ENCODE results near the gene OR4D10. TPM values are rescaled to one million over a fixed set of nuclear protein-coding genes. Genes with fewer than 3 reads are reported as not detected.
"Not testable (repeated sequence)": the region's sequence is repeated elsewhere in the genome, so short reads cannot be mapped to it uniquely, and the experiment has no call there.

Gene OR4D10
- total RNA-seq, 1 experiment from 2014 or later: not detected

- Histone ChIP-seq H3K4me3 (ENCODE audit: insufficient read depth, low read depth, low read length) (no peak overlapping the region), H3K27me3 (ENCODE audit: control insufficient read depth, insufficient read depth, low read length) (no peaks in the 10 kb centered on the region), H3K36me3 (replicated peaks; ENCODE audit: control insufficient read depth, insufficient read depth, low read length) (no peaks in the 10 kb centered on the region)
- no peak for DNase-seq
Measured at GRCh38 chr11:59480359-59480758, 7.2 kb downstream of the OR4D10 start.

- Histone ChIP-seq H3K4me3 (ENCODE audit: insufficient read depth, low read depth, low read length) (no peak overlapping the region), H3K36me3 (replicated peaks; ENCODE audit: control insufficient read depth, insufficient read depth, low read length) (no peaks in the 10 kb centered on the region), H3K27me3 (ENCODE audit: control insufficient read depth, insufficient read depth, low read length) (no peaks in the 10 kb centered on the region)
- no peak for DNase-seq
Measured at GRCh38 chr11:59501931-59502330, 28.8 kb downstream of the OR4D10 start.

- Histone ChIP-seq H3K27me3 (ENCODE audit: control insufficient read depth, insufficient read depth, low read length) (no peaks in the 10 kb centered on the region), H3K36me3 (replicated peaks; ENCODE audit: control insufficient read depth, insufficient read depth, low read length) (no peaks in the 10 kb centered on the region), H3K4me3 (ENCODE audit: insufficient read depth, low read depth, low read length) (no peak within 1 kb of the TSS)
- DNase-seq: no peak
Measured at GRCh38 chr11:59503276-59503675, 30.2 kb downstream of the OR4D10 start, which contains the start of gene OR4D11. TSS of gene OR4D11 (plus strand) at chr11:59503576. CDS start at chr11:59503576, 0 bp downstream.

- no peaks in the 10 kb centered on the region for H3K27me3 ChIP-seq (ENCODE audit: control insufficient read depth, insufficient read depth, low read length)
- H3K4me3 ChIP-seq (ENCODE audit: insufficient read depth, low read depth, low read length): no peak within 1 kb of the TSS
- no peaks in the 10 kb centered on the region for H3K36me3 ChIP-seq (replicated peaks; ENCODE audit: control insufficient read depth, insufficient read depth, low read length)
- no peak for DNase-seq
Measured at GRCh38 chr11:59510941-59511589, 38.0 kb downstream of the OR4D10 start, which contains the start of gene OR4D9. TSS of gene OR4D9 (plus strand) at chr11:59511539. CDS start at chr11:59514913, 3,374 bp downstream.

GRCh38 chr11:59511675-59512074 lies 38.6 kb downstream of the OR4D10 start:
- Histone ChIP-seq H3K36me3 (replicated peaks; ENCODE audit: control insufficient read depth, insufficient read depth, low read length) (no peaks in the 10 kb centered on the region), H3K27me3 (ENCODE audit: control insufficient read depth, insufficient read depth, low read length) (no peaks in the 10 kb centered on the region), H3K4me3 (ENCODE audit: insufficient read depth, low read depth, low read length) (no peak overlapping the region)
- DNase-seq: no peak

- not testable (repeated sequence) for H3K36me3 ChIP-seq (replicated peaks; ENCODE audit: control insufficient read depth, insufficient read depth, low read length); H3K27me3 ChIP-seq (ENCODE audit: control insufficient read depth, insufficient read depth, low read length); DNase-seq; H3K4me3 ChIP-seq (ENCODE audit: insufficient read depth, low read depth, low read length)
Measured at GRCh38 chr11:59520139-59520538, 47.0 kb downstream of the OR4D10 start.

- H3K36me3 ChIP-seq (replicated peaks; ENCODE audit: control insufficient read depth, insufficient read depth, low read length): no peaks in the 10 kb centered on the region
Measured at GRCh38 chr11:59520741-59521140, 47.6 kb downstream of the OR4D10 start.

GRCh38 chr11:59523541-59523940 lies 50.4 kb downstream of the OR4D10 start:
- no peak for DNase-seq
- no peaks in the 10 kb centered on the region for H3K27me3 ChIP-seq (ENCODE audit: control insufficient read depth, insufficient read depth, low read length)
- H3K36me3 ChIP-seq (replicated peaks; ENCODE audit: control insufficient read depth, insufficient read depth, low read length): no peaks in the 10 kb centered on the region
- no peak overlapping the region for H3K4me3 ChIP-seq (ENCODE audit: insufficient read depth, low read depth, low read length)

More at GRCh38 chr11:59520741-59521140, 47.6 kb downstream of the OR4D10 start:
- no peaks in the 10 kb centered on the region for H3K27me3 ChIP-seq (ENCODE audit: control insufficient read depth, insufficient read depth, low read length)
- no peak for DNase-seq
- H3K4me3 ChIP-seq (ENCODE audit: insufficient read depth, low read depth, low read length): no peak overlapping the region

GRCh38 chr11:59528711-59529110 lies 55.6 kb downstream of the OR4D10 start:
- DNase-seq: no peak
- H3K36me3 ChIP-seq (replicated peaks; ENCODE audit: control insufficient read depth, insufficient read depth, low read length): no peaks in the 10 kb centered on the region
- H3K27me3 ChIP-seq (ENCODE audit: control insufficient read depth, insufficient read depth, low read length): no peaks in the 10 kb centered on the region
- no peak overlapping the region for H3K4me3 ChIP-seq (ENCODE audit: insufficient read depth, low read depth, low read length)

Other genes with a start within 250 kb of the OR4D10 start
- not detected in 2 replicates for gene OR5AN1, start 114.4 kb upstream of the OR4D10 start, total RNA-seq (2014; rRNA removed; shearing (Covaris generic))
- gene OR5A2, start 46.9 kb upstream of the OR4D10 start, total RNA-seq (2014; rRNA removed; shearing (Covaris generic)): not detected in 2 replicates
- not detected in 2 replicates for gene OR5A1, start 36.8 kb upstream of the OR4D10 start, total RNA-seq (2014; rRNA removed; shearing (Covaris generic))
- not detected in 2 replicates for gene OR4D6, start 16.4 kb upstream of the OR4D10 start, total RNA-seq (2014; rRNA removed; shearing (Covaris generic))
- gene OR4D11, start 30.3 kb downstream of the OR4D10 start, total RNA-seq (2014; rRNA removed; shearing (Covaris generic)): not detected in 2 replicates
- not detected in 2 replicates for gene OR4D9, start 38.2 kb downstream of the OR4D10 start, total RNA-seq (2014; rRNA removed; shearing (Covaris generic))
- 18.4 and 27.3 TPM in 2 replicates for gene OSBP, start 142.5 kb downstream of the OR4D10 start, total RNA-seq (2014; rRNA removed; shearing (Covaris generic))
- 13.5 and 14.7 TPM in 2 replicates for gene PATL1, start 195.7 kb downstream of the OR4D10 start, total RNA-seq (2014; rRNA removed; shearing (Covaris generic))
- not detected in 2 replicates for gene OR10V1, start 240.5 kb downstream of the OR4D10 start, total RNA-seq (2014; rRNA removed; shearing (Covaris generic))